H9 (cell line): ENCODE measurements around the gene PPFIA2. TPM values are rescaled to one million over a fixed set of nuclear protein-coding genes. Genes with fewer than 3 reads are reported as not detected.

Experiments
- DNase-seq: peaks from one replicate; pipeline ENCODE4 v3.0.0-alpha.2; 2017
- H2AFZ ChIP-seq: one replicate; pipeline ENCODE4 v1.6.1; 2013; ENCODE audit warnings: mild to moderate bottlenecking, low read length, control low read depth, moderate library complexity
- H2AK5ac ChIP-seq: 2 replicates; pipeline ENCODE4 v1.6.1; 2013; ENCODE audit warnings: low read length, control low read depth, mixed read lengths; ENCODE audit not compliant: insufficient read length
- H2BK120ac ChIP-seq: one replicate; pipeline ENCODE4 v1.6.1; 2013; ENCODE audit warnings: low read depth, mild to moderate bottlenecking, low read length, control low read depth, inconsistent platforms; ENCODE audit not compliant: poor library complexity, severe bottlenecking
- H2BK12ac ChIP-seq: 2 replicates; pipeline ENCODE4 v1.6.1; 2013; ENCODE audit warnings: low read length, control low read depth, mixed read lengths, low read depth; ENCODE audit not compliant: insufficient read length
- H2BK15ac ChIP-seq: 2 replicates; pipeline ENCODE4 v1.6.1; 2013; ENCODE audit warnings: low read depth, low read length, control low read depth
- H2BK20ac ChIP-seq: one replicate; pipeline ENCODE4 v1.6.1; 2013; ENCODE audit warnings: low read depth, mild to moderate bottlenecking, low read length, control low read depth, inconsistent platforms; ENCODE audit not compliant: poor library complexity, severe bottlenecking
- H2BK5ac ChIP-seq: 2 replicates; pipeline ENCODE4 v1.6.1; 2013; ENCODE audit warnings: low read length, control low read depth, mixed read lengths; ENCODE audit not compliant: insufficient read length
- H3K14ac ChIP-seq: 2 replicates; pipeline ENCODE4 v1.6.1; 2013; ENCODE audit warnings: low read length, control low read depth; ENCODE audit not compliant: insufficient read depth
- H3K18ac ChIP-seq: 2 replicates; pipeline ENCODE4 v1.6.1; 2013; ENCODE audit warnings: low read depth, mild to moderate bottlenecking, mixed read lengths, low read length, control low read depth; ENCODE audit not compliant: insufficient read length
- H3K23ac ChIP-seq: 2 replicates; pipeline ENCODE4 v1.6.1; 2013; ENCODE audit warnings: low read length, control low read depth, mixed read lengths, low read depth; ENCODE audit not compliant: insufficient read length
- H3K23me2 ChIP-seq: 2 replicates; pipeline ENCODE4 v1.6.1; 2013; ENCODE audit warnings: low read depth, mild to moderate bottlenecking, mixed read lengths, low read length, control low read depth; ENCODE audit not compliant: insufficient read length, poor library complexity, severe bottlenecking
- H3K27ac ChIP-seq: 2 replicates; pipeline ENCODE4 v1.5.1; 2013; ENCODE audit warnings: low read length, control low read depth, mixed read lengths, low read depth; ENCODE audit not compliant: insufficient read length
- H3K27me3 ChIP-seq: 2 replicates; pipeline ENCODE4 v1.6.1; 2013; ENCODE audit warnings: low read length, control low read depth, inconsistent platforms; ENCODE audit not compliant: insufficient read depth
- H3K4ac ChIP-seq: 2 replicates; pipeline ENCODE4 v1.6.1; 2013; ENCODE audit warnings: low read depth, mild to moderate bottlenecking, control low read depth, inconsistent platforms, low read length, moderate library complexity
- H3K4me1 ChIP-seq: 2 replicates; pipeline ENCODE4 v1.6.1; 2013; ENCODE audit warnings: low read length, control low read depth, inconsistent platforms; ENCODE audit not compliant: insufficient read depth
- H3K4me2 ChIP-seq: 2 replicates; pipeline ENCODE4 v1.6.1; 2013; ENCODE audit warnings: low read length, control low read depth, mixed read lengths; ENCODE audit not compliant: insufficient read length, insufficient read depth
- H3K56ac ChIP-seq: 2 replicates; pipeline ENCODE4 v1.6.1; 2013; ENCODE audit warnings: low read depth, mild to moderate bottlenecking, mixed read lengths, low read length, control low read depth; ENCODE audit not compliant: insufficient read length
- H3K79me1 ChIP-seq: 2 replicates; pipeline ENCODE4 v1.6.1; 2013; ENCODE audit warnings: low read depth, mild to moderate bottlenecking, moderate library complexity, low read length, control low read depth, inconsistent platforms; ENCODE audit not compliant: insufficient read depth, poor library complexity, severe bottlenecking
- H3K79me2 ChIP-seq: 2 replicates; pipeline ENCODE4 v1.6.1; 2013; ENCODE audit warnings: low read length, control low read depth, inconsistent platforms; ENCODE audit not compliant: insufficient read depth
- H3K9ac ChIP-seq: 2 replicates; pipeline ENCODE4 v1.6.1; 2013; ENCODE audit warnings: low read length, control low read depth, mixed read lengths; ENCODE audit not compliant: insufficient read length; ENCODE audit errors: extremely low read depth
- H3K9me3 ChIP-seq: one replicate; pipeline ENCODE4 v1.6.1; 2013; ENCODE audit warnings: low read depth, low read length, inconsistent platforms; ENCODE audit not compliant: control insufficient read depth
- H3T11ph ChIP-seq: one replicate; pipeline ENCODE4 v1.6.1; 2013; ENCODE audit warnings: mild to moderate bottlenecking, low read length, control low read depth, inconsistent platforms
- H4K20me1 ChIP-seq: one replicate; pipeline ENCODE4 v1.6.1; 2013; ENCODE audit not compliant: control insufficient read depth, insufficient read length, insufficient read depth
- H4K5ac ChIP-seq: 2 replicates; pipeline ENCODE4 v1.6.1; 2013; ENCODE audit warnings: low read depth, mild to moderate bottlenecking, mixed read lengths, low read length, control low read depth; ENCODE audit not compliant: insufficient read length
- H4K8ac ChIP-seq: replicated peaks from 2 replicates; pipeline ENCODE4 v1.6.1; 2013; ENCODE audit warnings: low read length, control low read depth, mixed read lengths, low read depth; ENCODE audit not compliant: insufficient read length
- H4K91ac ChIP-seq: 2 replicates; pipeline ENCODE4 v1.6.1; 2013; ENCODE audit warnings: low read depth, mild to moderate bottlenecking, moderate library complexity, mixed read lengths, low read length, control low read depth; ENCODE audit not compliant: insufficient read length
- H3K27ac Mint-ChIP-seq, 3 experiments: 2 replicates in 2 of 3; 3 replicates in 1 of 3; pipeline ENCODE4 v1.8.0; 2020 to 2021; ENCODE audit warnings: mixed read lengths in 3 of 3, mild to moderate bottlenecking in 1 of 3, moderate library complexity in 1 of 3
- H3K27me3 Mint-ChIP-seq: 2 replicates; pipeline ENCODE4 v1.8.0; 2021; ENCODE audit warnings: low read depth, mild to moderate bottlenecking, moderate library complexity, mixed read lengths
- H3K36me3 Mint-ChIP-seq, 3 experiments: 2 replicates in 2 of 3; 3 replicates in 1 of 3; pipeline ENCODE4 v1.8.0; 2020 to 2021; ENCODE audit warnings: low read depth in 3 of 3, mixed read lengths in 3 of 3; ENCODE audit not compliant: insufficient read depth in 1 of 3
- H3K4me1 Mint-ChIP-seq, 2 experiments: 2 replicates each; pipeline ENCODE4 v1.8.0; 2020; ENCODE audit warnings: mixed read lengths in 2 of 2
- H3K4me3 Mint-ChIP-seq, 2 experiments: 2 replicates in 1 of 2; 3 replicates in 1 of 2; pipeline ENCODE4 v1.8.0; 2020 to 2021; ENCODE audit warnings: mild to moderate bottlenecking in 2 of 2, mixed read lengths in 2 of 2, moderate library complexity in 1 of 2
- H3K9me3 Mint-ChIP-seq, 2 experiments: 2 replicates in 1 of 2; 3 replicates in 1 of 2; pipeline ENCODE4 v1.8.0; 2020; ENCODE audit warnings: mild to moderate bottlenecking in 2 of 2, mixed read lengths in 2 of 2, moderate library complexity in 1 of 2
- CTCF ChIP-seq: fragments of 200-600 bp; sonication (generic); conservative IDR thresholded peaks from 3 replicates; pipeline ENCODE4 v1.8.0; 2021; ENCODE audit warnings: antibody characterized with exemption, mild to moderate bottlenecking
- WGBS: extraction: QIAGEN DNeasy Blood & Tissue Kit; methylation state at CpG from one replicate; pipeline ENCODE4 v1.1.7; 2013; ENCODE audit warnings: missing lambda C conversion rate, low lambda C conversion rate, mixed read lengths; ENCODE audit not compliant: insufficient read length; ENCODE audit errors: extremely low coverage; 5-methylcytosine and 5-hydroxymethylcytosine counted together
- total RNA-seq: library from RNA; stranded (reverse); gene quantifications from 2 replicates; pipeline ENCODE4 v1.2.1, GENCODE V29; 2021

Gene PPFIA2
- total RNA-seq, 1 experiment from 2014 or later: 1.3 TPM

- no peak overlapping the region for H3K4me3 Mint-ChIP-seq
- H3K9me3 Mint-ChIP-seq: no peaks in the 10 kb centered on the region; a peak in 1 of 5 replicates
Measured at GRCh38 chr12:81350309-81350708, 408.8 kb downstream of the PPFIA2 start.

More at GRCh38 chr12:81350309-81350708, 408.8 kb downstream of the PPFIA2 start:
- Histone ChIP-seq H3T11ph (no peak overlapping the region), H4K20me1 (no peaks in the 10 kb centered on the region), H3K23ac (no peak overlapping the region), H4K5ac (no peak overlapping the region), H3K9me3 (no peaks in the 10 kb centered on the region), H3K79me2 (no peaks in the 10 kb centered on the region), H3K56ac (no peak overlapping the region), H3K4ac (no peak overlapping the region), H3K23me2 (no peaks in the 10 kb centered on the region), H2BK12ac (no peak overlapping the region), H3K27ac (no peak overlapping the region), H2BK20ac (no peak overlapping the region), H3K14ac (no peak overlapping the region), H4K91ac (no peak overlapping the region), H4K8ac (no peak overlapping the region), H2BK15ac (no peak overlapping the region), H3K4me2 (no peak overlapping the region), H2BK5ac (no peak overlapping the region), H2AFZ (no peak overlapping the region), H3K4me1 (no peaks in the 10 kb centered on the region), H2BK120ac (no peak overlapping the region), H3K79me1 (no peaks in the 10 kb centered on the region), H3K18ac (no peak overlapping the region), H3K27me3 (no peaks in the 10 kb centered on the region), H3K9ac (no peak overlapping the region), H2AK5ac (no peak overlapping the region)
- Mint-ChIP-seq H3K4me1 (peaks cover 4 to 5% of the 10 kb centered on the region in 2 experiments), H3K27ac (no peak overlapping the region), H3K27me3 (no peaks in the 10 kb centered on the region), H3K36me3 (no peaks in the 10 kb centered on the region)
- TF ChIP-seq CTCF: no peak
- DNase-seq: no peak
- WGBS: no CpG with 5 or more reads among the region's 2 CpGs
